ENCODE results near the gene KCNK3.
"Not testable (repeated sequence)": the region's sequence is repeated elsewhere in the genome, so short reads cannot be mapped to it uniquely, and the experiment has no call there.

KCNK3 gene

DNA sequence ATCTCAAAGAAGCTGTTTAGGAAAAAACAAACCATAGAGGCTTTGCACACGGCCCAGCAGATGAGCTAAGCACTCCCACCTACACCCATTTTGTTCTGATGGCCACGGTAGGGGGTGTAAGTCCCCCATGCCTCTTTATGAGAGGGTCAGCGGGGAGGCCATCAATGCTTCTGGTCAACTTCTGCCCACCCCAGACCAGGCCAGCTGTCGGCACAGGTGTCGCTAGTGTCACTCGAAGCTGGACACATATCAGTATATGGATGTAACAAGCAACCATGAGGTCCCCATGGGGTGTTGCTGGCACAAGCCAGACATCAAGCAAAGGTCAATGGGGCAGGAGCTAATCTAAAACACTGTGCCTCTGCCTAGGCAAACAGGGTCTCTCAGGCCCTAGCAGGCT lies 47.8 kb downstream of the KCNK3 start:
- DNase-seq = no peak
- Mint-ChIP-seq H3K36me3 (ENCODE audit: insufficient read depth) (no peaks in the 10 kb centered on the region), H3K4me1 (ENCODE audit: low read depth in 2 of 2) (peaks cover 8 to 9% of the 10 kb centered on the region in 2 donors)

DNA sequence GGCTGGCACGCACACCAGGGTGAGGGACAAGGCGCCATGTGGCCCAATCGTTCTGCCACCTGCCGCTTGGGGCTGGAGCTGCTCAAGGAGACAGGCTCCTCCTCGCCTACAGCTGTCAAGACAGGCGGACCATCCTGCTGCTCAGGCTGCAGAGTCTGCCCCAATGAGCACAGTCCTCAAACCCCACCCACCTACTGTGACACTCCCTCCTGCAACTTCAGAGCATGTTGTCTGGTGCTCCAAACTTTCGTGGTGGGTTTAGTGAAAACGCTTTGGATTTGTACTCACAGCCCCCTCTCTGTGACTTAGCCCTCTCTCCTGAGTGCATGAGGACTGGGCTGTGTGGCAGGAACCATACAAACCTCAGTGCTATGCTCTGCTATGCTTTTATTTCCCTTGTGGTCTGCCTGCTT lies 48.4 kb downstream of the KCNK3 start:
- H3K4me1 Mint-ChIP-seq (ENCODE audit: low read depth in 2 of 2) = peaks cover 8 to 9% of the 10 kb centered on the region in 2 donors
- H3K4me3 Mint-ChIP-seq = peak overlapping the region in 1 of 2 donors; percentile 39
- H3K36me3 Mint-ChIP-seq (ENCODE audit: insufficient read depth) = no peaks in the 10 kb centered on the region
- H3K9me3 Mint-ChIP-seq = no peaks in the 10 kb centered on the region
- peak overlapping the region in 1 of 2 donors; percentile 79 for H3K27ac Mint-ChIP-seq
- DNase-seq (peak in 1 of 3 experiments; percentile 18), ATAC-seq (replicated peaks) (peak; percentile 82)
- peaks cover 15 to 16% of the 10 kb centered on the region in 2 donors for H3K27me3 Mint-ChIP-seq

More for the DNA sequence above, 47.8 kb downstream of the KCNK3 start:
- ATAC-seq (replicated peaks) = no peak
- H3K9me3 Mint-ChIP-seq = no peaks in the 10 kb centered on the region
- H3K27me3 Mint-ChIP-seq = peaks cover 15 to 16% of the 10 kb centered on the region in 2 donors
- H3K27ac Mint-ChIP-seq = peak overlapping the region in 1 of 2 donors; percentile 79
- no peak overlapping the region for H3K4me3 Mint-ChIP-seq

DNA sequence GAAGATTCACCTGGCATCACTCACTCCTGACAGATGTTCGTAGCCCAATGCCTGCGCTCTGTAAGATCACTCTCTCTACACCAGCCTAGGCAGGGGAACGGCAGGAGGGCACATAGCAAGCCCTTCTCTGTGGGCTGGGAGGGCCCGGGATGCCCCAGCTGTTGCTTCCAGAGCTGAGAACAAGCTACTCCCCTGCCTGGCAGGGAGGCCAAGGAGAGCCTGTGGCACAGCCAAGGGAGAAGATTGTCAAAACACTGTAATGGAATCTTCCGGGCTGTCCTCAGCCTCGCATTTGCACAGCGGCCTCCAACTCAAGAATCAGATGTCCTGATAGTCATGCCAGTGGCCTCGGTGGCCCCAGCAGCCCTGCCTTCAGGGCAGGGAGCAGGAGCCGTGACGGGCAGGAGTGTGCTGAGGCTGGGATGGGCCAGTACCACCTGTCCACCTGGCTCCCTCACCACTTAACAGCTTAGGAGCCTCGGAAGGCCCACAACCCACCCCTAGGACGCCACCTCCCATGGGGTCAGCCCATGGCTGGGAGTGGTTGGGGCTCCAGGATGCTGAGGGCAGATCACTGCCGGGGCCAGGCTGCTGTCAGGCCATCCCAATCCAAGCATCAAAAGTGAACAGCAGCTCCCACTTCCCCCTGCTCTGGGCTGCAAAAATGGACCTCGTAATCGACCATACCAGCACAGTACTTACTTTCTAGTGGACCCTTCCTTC lies 49.7 kb downstream of the KCNK3 start:
- DNase-seq (no peak), ATAC-seq (replicated peaks) (no peak)
- no peaks in the 10 kb centered on the region for H3K36me3 Mint-ChIP-seq (ENCODE audit: insufficient read depth)
- no peak overlapping the region for H3K4me3 Mint-ChIP-seq
- peaks cover 11% of the 10 kb centered on the region in 2 donors for H3K27me3 Mint-ChIP-seq
- peaks cover 8 to 9% of the 10 kb centered on the region in 2 donors for H3K4me1 Mint-ChIP-seq (ENCODE audit: low read depth in 2 of 2)
- no peak overlapping the region for H3K27ac Mint-ChIP-seq
- H3K9me3 Mint-ChIP-seq = no peaks in the 10 kb centered on the region

DNA sequence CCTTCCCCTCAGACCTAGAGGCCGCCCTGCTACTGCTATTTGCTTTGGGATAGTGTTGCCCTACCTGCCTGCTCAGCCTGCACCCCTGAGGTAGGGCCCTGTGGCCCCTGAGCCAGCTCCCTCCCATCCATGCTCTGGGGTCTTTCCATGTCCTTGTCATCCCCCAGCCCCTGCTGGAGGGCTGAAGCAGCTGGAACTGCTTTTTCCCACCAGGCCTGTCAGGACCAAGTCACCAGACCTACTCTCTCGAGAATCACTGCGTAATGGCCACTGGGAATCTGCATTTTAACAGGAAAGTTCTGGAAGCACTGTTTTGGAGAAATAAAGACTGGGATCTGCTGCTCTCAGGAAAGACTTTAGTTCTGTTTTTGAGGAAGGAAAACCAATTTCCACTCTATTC lies 51.3 kb downstream of the KCNK3 start:
- Mint-ChIP-seq H3K4me1 (ENCODE audit: low read depth in 2 of 2) (peaks cover 8 to 9% of the 10 kb centered on the region in 2 donors), H3K27ac (peak overlapping the region in 1 of 2 donors; percentile 29), H3K36me3 (ENCODE audit: insufficient read depth) (no peaks in the 10 kb centered on the region), H3K4me3 (no peak overlapping the region), H3K27me3 (no peaks in the 10 kb centered on the region), H3K9me3 (no peaks in the 10 kb centered on the region)
- DNase-seq = no peak
- ATAC-seq (replicated peaks) = no peak

DNA sequence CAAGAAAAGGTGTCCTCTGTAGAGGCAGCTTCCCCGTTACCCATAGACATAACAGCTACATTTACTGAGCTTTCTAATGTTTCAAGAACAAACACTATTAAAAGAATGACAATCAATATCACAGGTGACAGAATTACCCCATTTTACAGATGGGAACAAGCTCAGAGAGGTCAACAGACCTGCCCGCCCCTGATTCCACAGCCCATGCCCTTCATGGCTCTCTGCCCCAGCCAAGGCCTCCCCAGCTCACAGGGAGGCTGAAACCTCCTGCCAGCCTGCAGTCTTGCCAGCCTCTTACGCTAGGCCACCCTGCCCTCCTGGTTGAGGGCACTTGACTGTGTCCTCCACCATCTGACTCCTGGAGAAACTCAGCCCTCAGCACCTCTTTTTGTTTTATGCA lies 52.4 kb downstream of the KCNK3 start:
- no peaks in the 10 kb centered on the region for H3K36me3 Mint-ChIP-seq (ENCODE audit: insufficient read depth)
- H3K27ac Mint-ChIP-seq = no peak overlapping the region
- H3K4me3 Mint-ChIP-seq = no peak overlapping the region
- DNase-seq (no peak), ATAC-seq (replicated peaks) (no peak)
- H3K4me1 Mint-ChIP-seq (ENCODE audit: low read depth in 2 of 2) = peaks cover 8 to 9% of the 10 kb centered on the region in 2 donors
- H3K27me3 Mint-ChIP-seq = no peaks in the 10 kb centered on the region
- H3K9me3 Mint-ChIP-seq = no peaks in the 10 kb centered on the region

DNA sequence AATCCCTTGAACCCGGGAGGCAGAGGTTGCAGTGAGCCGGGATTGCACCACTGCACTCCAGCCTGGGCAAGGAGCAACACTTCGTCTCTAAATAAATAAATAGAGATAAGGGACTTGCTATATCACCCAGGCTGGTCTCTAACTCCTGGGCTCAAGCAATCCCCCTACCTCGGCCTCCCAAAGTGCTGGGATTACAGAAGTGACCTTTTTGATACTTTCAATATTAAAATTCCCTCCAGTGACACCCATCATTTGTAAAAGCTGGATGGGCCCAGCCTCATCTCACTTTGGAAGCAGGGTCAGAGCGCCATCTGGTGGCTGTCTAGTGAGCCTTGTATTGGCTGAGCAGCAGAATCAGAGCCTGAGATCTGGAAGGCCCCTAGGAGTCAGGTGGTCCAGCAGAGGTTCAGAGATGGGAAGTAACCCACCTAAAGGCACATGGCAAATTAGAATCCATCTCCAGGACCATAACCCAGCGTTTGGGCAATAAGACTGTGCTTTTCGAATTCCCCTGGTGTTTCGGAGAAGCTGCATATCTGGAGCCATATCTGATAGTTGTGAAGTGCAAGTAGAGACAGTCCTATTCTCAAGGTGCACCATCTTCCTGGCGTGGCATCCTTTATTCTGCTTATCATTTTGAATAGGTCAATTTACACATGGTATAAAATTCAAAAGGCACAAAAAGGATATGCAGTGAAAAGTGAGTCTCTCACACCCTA lies 53.2 kb downstream of the KCNK3 start:
- Mint-ChIP-seq H3K9me3 (no peaks in the 10 kb centered on the region), H3K36me3 (ENCODE audit: insufficient read depth) (no peaks in the 10 kb centered on the region), H3K27ac (no peak overlapping the region), H3K27me3 (no peaks in the 10 kb centered on the region), H3K4me3 (no peak overlapping the region), H3K4me1 (ENCODE audit: low read depth in 2 of 2) (peaks cover 6 to 7% of the 10 kb centered on the region in 2 donors)
- DNase-seq = peak; percentile 68 to 74 (median 73)
- peak; percentile 77 for ATAC-seq (replicated peaks)

DNA sequence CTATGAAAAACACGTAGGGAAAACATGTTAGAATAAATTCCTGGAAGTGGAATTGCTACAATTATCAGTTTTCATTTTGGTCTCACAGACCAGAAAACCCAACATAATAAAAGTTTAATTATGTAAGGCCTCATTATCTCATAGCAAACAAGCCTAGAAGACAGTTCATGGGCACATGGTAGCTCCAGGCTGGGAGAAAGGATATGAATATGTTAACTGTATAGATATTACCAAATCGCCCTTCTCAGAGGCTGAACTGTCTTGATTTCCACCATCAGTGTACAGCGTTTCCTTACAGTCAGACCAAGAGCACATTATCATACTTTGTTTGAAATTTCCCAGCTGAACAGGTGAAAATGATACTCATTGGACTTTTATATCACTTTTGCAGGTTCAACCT lies 54.4 kb downstream of the KCNK3 start:
- H3K27ac Mint-ChIP-seq = no peak overlapping the region
- DNase-seq (no peak), ATAC-seq (replicated peaks) (no peak)
- no peaks in the 10 kb centered on the region for H3K36me3 Mint-ChIP-seq (ENCODE audit: insufficient read depth)
- H3K27me3 Mint-ChIP-seq = no peaks in the 10 kb centered on the region
- H3K4me3 Mint-ChIP-seq = no peak overlapping the region
- H3K9me3 Mint-ChIP-seq = no peaks in the 10 kb centered on the region
- no peaks in the 10 kb centered on the region for H3K4me1 Mint-ChIP-seq (ENCODE audit: low read depth in 2 of 2)

DNA sequence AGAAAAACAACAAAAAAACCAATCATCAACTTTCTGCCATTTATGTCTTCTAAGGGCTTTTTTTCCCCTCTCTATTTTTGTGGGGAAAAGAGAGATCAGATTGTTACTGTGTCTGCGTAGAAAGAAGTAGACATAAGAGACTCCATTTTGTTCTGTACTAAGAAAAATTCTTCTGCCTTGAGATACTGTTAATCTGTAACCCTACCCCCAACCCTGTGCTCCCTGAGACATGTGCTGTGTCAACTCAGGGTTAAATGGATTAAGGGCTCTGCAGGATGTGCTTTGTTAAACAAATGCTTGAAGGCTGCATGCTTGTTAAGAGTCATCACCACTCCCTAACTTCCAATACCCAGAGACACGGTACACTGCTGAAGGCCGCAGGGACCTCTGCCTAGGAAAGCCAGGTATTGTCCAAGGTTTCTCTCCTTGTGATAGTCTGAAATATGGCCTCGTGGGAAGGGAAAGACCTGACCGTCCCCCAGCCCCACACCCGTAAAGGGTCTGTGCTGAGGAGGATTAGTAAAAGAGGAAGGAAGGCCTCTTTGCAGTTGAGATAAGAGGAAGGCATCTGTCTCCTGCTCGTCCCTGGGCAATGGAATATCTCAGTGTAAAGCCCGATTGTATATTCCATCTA lies 57.4 kb downstream of the KCNK3 start:
- not testable (repeated sequence) for H3K27me3 Mint-ChIP-seq; H3K36me3 Mint-ChIP-seq (ENCODE audit: insufficient read depth); H3K4me3 Mint-ChIP-seq; H3K4me1 Mint-ChIP-seq (ENCODE audit: low read depth in 2 of 2); H3K27ac Mint-ChIP-seq; DNase-seq; H3K9me3 Mint-ChIP-seq; ATAC-seq (replicated peaks)

DNA sequence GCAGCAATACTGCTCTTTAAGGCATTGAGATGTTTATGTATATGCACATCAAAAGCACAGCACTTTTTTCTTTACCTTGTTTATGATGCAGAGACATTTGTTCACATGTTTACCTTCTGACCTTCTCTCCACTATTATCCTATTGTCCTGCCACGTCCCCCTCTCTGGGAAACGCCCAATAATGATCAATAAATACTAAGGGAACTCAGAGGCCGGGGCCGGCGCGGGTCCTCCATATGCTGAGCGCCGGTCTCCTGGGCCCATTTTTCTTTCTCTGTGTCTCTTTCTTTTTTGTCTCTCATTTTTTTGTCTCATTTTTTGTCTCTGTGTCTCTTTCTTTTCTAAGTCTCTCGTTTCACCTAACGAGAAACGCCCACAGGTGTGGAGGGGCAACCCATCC lies 57.9 kb downstream of the KCNK3 start:
- not testable (repeated sequence) for DNase-seq; H3K9me3 Mint-ChIP-seq; H3K27me3 Mint-ChIP-seq; H3K4me1 Mint-ChIP-seq (ENCODE audit: low read depth in 2 of 2); H3K36me3 Mint-ChIP-seq (ENCODE audit: insufficient read depth); ATAC-seq (replicated peaks); H3K27ac Mint-ChIP-seq; H3K4me3 Mint-ChIP-seq

DNA sequence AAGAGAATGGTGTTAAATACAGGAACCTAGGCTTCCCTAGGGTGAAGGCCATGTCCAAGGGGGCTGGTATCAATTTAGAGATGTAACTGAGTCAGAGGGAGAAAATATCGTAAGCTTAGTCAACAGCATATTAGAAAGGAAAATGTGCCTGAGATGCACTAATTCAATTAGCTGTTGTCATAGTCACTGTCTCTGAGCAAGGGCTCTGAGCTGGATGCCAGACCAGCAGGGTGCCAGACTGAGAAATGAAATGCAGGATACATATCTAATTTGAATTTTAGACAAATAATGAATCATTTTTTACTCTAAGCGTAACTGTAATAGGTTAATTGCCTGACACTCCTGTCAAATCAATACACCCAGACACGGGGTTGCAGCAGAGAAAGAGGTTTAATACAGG lies 60.1 kb downstream of the KCNK3 start:
- Mint-ChIP-seq H3K27ac (no peak overlapping the region), H3K27me3 (peaks cover 5 to 7% of the 10 kb centered on the region in 2 donors), H3K9me3 (no peaks in the 10 kb centered on the region), H3K4me1 (ENCODE audit: low read depth in 2 of 2) (no peaks in the 10 kb centered on the region), H3K4me3 (no peak overlapping the region), H3K36me3 (ENCODE audit: insufficient read depth) (no peaks in the 10 kb centered on the region)
- DNase-seq (no peak), ATAC-seq (replicated peaks) (no peak)

DNA sequence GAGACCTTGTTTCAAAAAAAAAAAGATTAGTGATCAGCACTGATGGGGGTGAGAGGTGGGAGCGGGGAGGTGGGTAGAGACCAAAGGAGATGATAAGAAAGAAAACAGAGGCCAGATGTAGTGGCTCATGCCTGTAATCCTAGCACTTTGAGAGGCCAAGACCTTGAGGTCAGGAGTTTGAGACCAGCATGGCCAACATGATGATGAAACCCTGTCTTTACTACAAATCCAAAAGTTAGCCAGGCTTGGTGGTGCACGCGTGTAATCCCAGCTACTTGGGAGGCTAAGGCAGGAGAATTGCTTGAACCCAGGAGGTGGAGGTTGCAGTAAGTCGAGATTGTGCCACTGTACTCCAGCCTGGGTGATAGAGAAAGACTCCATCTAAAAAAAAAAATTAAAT lies 62.0 kb downstream of the KCNK3 start:
- Mint-ChIP-seq H3K9me3 (no peaks in the 10 kb centered on the region), H3K36me3 (ENCODE audit: insufficient read depth) (no peaks in the 10 kb centered on the region), H3K27ac (no peak overlapping the region), H3K27me3 (peaks cover 5 to 7% of the 10 kb centered on the region in 2 donors), H3K4me1 (ENCODE audit: low read depth in 2 of 2) (peaks cover 0 to 2% of the 10 kb centered on the region in 2 donors), H3K4me3 (no peak overlapping the region)
- no peak for ATAC-seq (replicated peaks)
- DNase-seq = no peak

DNA sequence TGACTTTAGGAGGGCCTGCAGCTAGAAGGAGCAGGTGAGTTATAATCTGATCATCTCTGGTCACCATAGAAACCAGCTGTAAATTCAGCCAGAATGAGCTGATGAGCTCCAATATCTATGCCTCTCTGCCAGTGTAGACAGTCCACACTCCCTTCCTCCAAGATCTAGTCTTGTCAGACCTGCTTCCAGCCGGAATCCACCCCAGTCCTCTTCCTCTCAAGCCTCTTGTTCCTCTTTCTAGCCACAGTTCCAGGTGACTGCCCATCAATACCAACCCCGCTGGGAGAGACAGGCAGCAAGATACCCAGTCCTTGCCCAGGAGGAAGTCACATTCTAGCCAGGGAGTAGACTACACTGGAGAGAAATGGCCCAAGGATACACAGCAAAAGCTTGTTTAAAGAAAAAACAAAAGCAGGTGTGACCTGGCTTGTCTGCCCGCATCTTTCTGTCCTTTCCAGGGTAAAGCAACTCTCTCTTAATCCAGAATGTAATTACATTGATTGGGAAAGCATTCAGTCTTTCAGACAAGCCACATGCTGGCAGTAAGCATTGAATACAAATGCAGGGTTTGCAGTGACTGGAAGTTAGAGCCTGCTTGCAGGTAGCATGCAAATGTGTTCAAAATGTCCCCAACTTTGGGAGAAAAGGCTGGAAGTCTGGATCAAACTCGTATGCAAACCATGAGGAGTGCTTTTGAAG lies 62.6 kb downstream of the KCNK3 start:
- Mint-ChIP-seq H3K9me3 (no peaks in the 10 kb centered on the region), H3K4me1 (ENCODE audit: low read depth in 2 of 2) (peaks cover 0 to 2% of the 10 kb centered on the region in 2 donors), H3K27ac (no peak overlapping the region), H3K27me3 (peaks cover 5 to 7% of the 10 kb centered on the region in 2 donors), H3K4me3 (no peak overlapping the region), H3K36me3 (ENCODE audit: insufficient read depth) (no peaks in the 10 kb centered on the region)
- no peak for ATAC-seq (replicated peaks)
- no peak for DNase-seq

DNA sequence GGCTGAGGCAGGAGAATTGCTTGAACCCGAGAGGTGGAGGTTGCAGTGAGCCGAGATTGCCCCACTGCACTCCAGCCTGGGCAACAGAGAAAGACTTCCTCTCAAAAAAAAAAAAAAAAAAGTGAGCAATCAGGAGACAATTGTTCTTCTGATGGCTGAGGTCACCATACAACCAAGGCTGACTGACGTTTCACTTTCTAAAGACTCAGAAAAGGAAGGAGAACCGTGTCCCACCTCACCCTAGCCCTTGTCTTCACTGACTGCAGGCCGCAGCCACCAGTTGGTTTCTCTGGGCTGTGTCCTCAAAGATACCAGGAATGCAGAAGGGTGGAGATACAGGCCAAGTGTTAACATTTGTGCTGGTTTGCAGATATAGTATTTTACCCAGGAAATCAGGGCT lies 63.8 kb downstream of the KCNK3 start:
- peaks cover 0 to 2% of the 10 kb centered on the region in 2 donors for H3K4me1 Mint-ChIP-seq (ENCODE audit: low read depth in 2 of 2)
- no peak for DNase-seq
- peaks cover 5 to 7% of the 10 kb centered on the region in 2 donors for H3K27me3 Mint-ChIP-seq
- no peak overlapping the region for H3K4me3 Mint-ChIP-seq
- no peaks in the 10 kb centered on the region for H3K9me3 Mint-ChIP-seq
- H3K27ac Mint-ChIP-seq = no peak overlapping the region
- no peak for ATAC-seq (replicated peaks)
- H3K36me3 Mint-ChIP-seq (ENCODE audit: insufficient read depth) = no peaks in the 10 kb centered on the region

All from effector memory CD8-positive, alpha-beta T cell (primary cell).